Neural cell (in vitro differentiated cells): ENCODE results near the gene ABCC8. TPM values are rescaled to one million over a fixed set of nuclear protein-coding genes. Genes with fewer than 3 reads are reported as not detected.

ENCODE experiments used
- H2AFZ ChIP-seq: fragments of 200-600, 300-800 bp; sonication (generic), shearing (Covaris generic); 2 replicates; pipeline ENCODE4 v1.6.0; 2014; ENCODE audit warnings: low read depth, mild to moderate bottlenecking, antibody characterized with exemption, low read length, moderate library complexity
- H3F3A ChIP-seq: fragments of 200-600 bp; shearing (Covaris generic); 2 replicates; pipeline ENCODE4 v1.6.1; 2016; ENCODE audit warnings: mild to moderate bottlenecking, moderate library complexity, mixed read lengths, antibody characterized with exemption, low read length; ENCODE audit not compliant: insufficient read depth, poor library complexity, severe bottlenecking
- H3K27ac ChIP-seq: fragments of 200-600, 300-800 bp; sonication (generic), shearing (Covaris generic); 2 replicates; pipeline ENCODE4 v1.5.1; 2014; ENCODE audit warnings: mild to moderate bottlenecking, low read length, moderate library complexity
- H3K27me3 ChIP-seq: fragments of 300-800, 200-600 bp; sonication (generic), shearing (Covaris generic); 2 replicates; pipeline ENCODE4 v1.6.0; 2014; ENCODE audit warnings: mild to moderate bottlenecking, low read depth, low read length, moderate library complexity; ENCODE audit not compliant: insufficient read depth
- H3K36me3 ChIP-seq: fragments of 300-800, 200-600 bp; sonication (generic), shearing (Covaris generic); 2 replicates; pipeline ENCODE4 v1.5.1; 2014; ENCODE audit warnings: mild to moderate bottlenecking, antibody characterized with exemption, low read length, moderate library complexity; ENCODE audit not compliant: insufficient read depth
- H3K4me2 ChIP-seq: fragments of 300-800, 200-600 bp; sonication (generic), shearing (Covaris generic); 2 replicates; pipeline ENCODE4 v1.6.0; 2014; ENCODE audit warnings: mild to moderate bottlenecking, low read length
- H3K4me3 ChIP-seq: fragments of 300-800, 200-600 bp; sonication (generic), shearing (Covaris generic); 2 replicates; pipeline ENCODE4 v1.5.1; 2014; ENCODE audit warnings: mild to moderate bottlenecking, low read length, moderate library complexity
- H3K79me2 ChIP-seq: fragments of 200-600 bp; shearing (Covaris generic); replicated peaks from 2 replicates; pipeline ENCODE4 v1.6.0; 2014; ENCODE audit warnings: mild to moderate bottlenecking, low read length, moderate library complexity; ENCODE audit not compliant: insufficient read depth
- H3K9ac ChIP-seq: fragments of 300-800, 200-600 bp; sonication (generic), shearing (Covaris generic); 2 replicates; pipeline ENCODE4 v1.6.1; 2016; ENCODE audit warnings: mild to moderate bottlenecking, low read length, mixed read lengths
- H3K9me2 ChIP-seq: fragments of 200-600 bp; shearing (Covaris generic); 2 replicates; pipeline ENCODE4 v1.6.1; 2016; ENCODE audit warnings: mild to moderate bottlenecking, low read length, mixed read lengths; ENCODE audit not compliant: insufficient read depth
- H3K9me3 ChIP-seq: fragments of 200-600, 300-800 bp; sonication (generic), shearing (Covaris generic); 2 replicates; pipeline ENCODE4 v1.6.1; 2016; ENCODE audit warnings: mild to moderate bottlenecking, mixed run types, low read length, moderate library complexity, mixed read lengths
- H4K20me1 ChIP-seq: fragments of 200-600 bp; shearing (Covaris generic); 2 replicates; pipeline ENCODE4 v1.6.1; 2016; ENCODE audit warnings: mild to moderate bottlenecking, mixed run types; ENCODE audit not compliant: insufficient read depth
- EP300 ChIP-seq: fragments of 450-650 bp; conservative IDR thresholded peaks from 2 replicates; pipeline ENCODE4 v1.6.1; 2014; ENCODE audit warnings: antibody characterized with exemption, mild to moderate bottlenecking, moderate library complexity; ENCODE audit not compliant: poor library complexity, severe bottlenecking
- EZH2 ChIP-seq: fragments of 200-600, 300-800 bp; shearing (Covaris generic), sonication (generic); IDR thresholded peaks from 2 replicates; pipeline ENCODE4 v1.6.1; 2014; ENCODE audit warnings: antibody characterized with exemption, low read length, borderline replicate concordance, mild to moderate bottlenecking; ENCODE audit not compliant: insufficient read depth, poor library complexity, severe bottlenecking
- MXI1 ChIP-seq: fragments of 450-650 bp; conservative IDR thresholded peaks from 2 replicates; pipeline ENCODE4 v1.6.1; 2014; ENCODE audit warnings: antibody characterized with exemption, mild to moderate bottlenecking; ENCODE audit not compliant: poor library complexity, severe bottlenecking
- POLR2AphosphoS5 ChIP-seq: IDR thresholded peaks from 2 replicates; pipeline ENCODE4 v1.6.1; 2012
- RAD21 ChIP-seq: fragments of 450-650 bp; conservative IDR thresholded peaks from 2 replicates; pipeline ENCODE4 v1.6.1; 2014; ENCODE audit warnings: antibody characterized with exemption, mild to moderate bottlenecking, moderate library complexity
- REST ChIP-seq: IDR thresholded peaks from 2 replicates; pipeline ENCODE4 v1.6.1; 2012; ENCODE audit warnings: borderline replicate concordance
- SMC3 ChIP-seq: fragments of 450-650 bp; conservative IDR thresholded peaks from 2 replicates; pipeline ENCODE4 v1.6.1; 2014; ENCODE audit warnings: antibody characterized with exemption, mild to moderate bottlenecking, moderate library complexity; ENCODE audit not compliant: poor library complexity
- TAF1 ChIP-seq: IDR thresholded peaks from 2 replicates; pipeline ENCODE4 v1.6.1; 2012; ENCODE audit warnings: low read depth
- polyA plus RNA-seq: library from polyadenylated mRNA; depleted of rRNA; stranded (reverse); fragments of >200 nt; gene quantifications from 2 replicates; pipeline ENCODE4 v1.2.3, GENCODE V29; 2014
- TF ChIP-seq, protein P1 (sequence below): fragments of 450-650 bp; IDR thresholded peaks from 2 replicates; pipeline ENCODE4 v1.5.1; 2014; ENCODE audit warnings: antibody characterized with exemption, mild to moderate bottlenecking, moderate library complexity; ENCODE audit not compliant: poor library complexity, severe bottlenecking

Gene ABCC8
- polyA plus RNA-seq, 1 donor from 2014 or later: 13.2 TPM

GRCh38 chr11:17517186-17517585 is 40.5 kb upstream of the ABCC8 start:
- H3K36me3 ChIP-seq: no peaks in the 10 kb centered on the region
- TF ChIP-seq EP300 (no peak), REST (no peak), RAD21 (no peak), TAF1 (no peak), SMC3 (no peak), EZH2 (no peak), MXI1 (no peak), POLR2AphosphoS5 (no peak)
- TF ChIP-seq, protein P1, sequence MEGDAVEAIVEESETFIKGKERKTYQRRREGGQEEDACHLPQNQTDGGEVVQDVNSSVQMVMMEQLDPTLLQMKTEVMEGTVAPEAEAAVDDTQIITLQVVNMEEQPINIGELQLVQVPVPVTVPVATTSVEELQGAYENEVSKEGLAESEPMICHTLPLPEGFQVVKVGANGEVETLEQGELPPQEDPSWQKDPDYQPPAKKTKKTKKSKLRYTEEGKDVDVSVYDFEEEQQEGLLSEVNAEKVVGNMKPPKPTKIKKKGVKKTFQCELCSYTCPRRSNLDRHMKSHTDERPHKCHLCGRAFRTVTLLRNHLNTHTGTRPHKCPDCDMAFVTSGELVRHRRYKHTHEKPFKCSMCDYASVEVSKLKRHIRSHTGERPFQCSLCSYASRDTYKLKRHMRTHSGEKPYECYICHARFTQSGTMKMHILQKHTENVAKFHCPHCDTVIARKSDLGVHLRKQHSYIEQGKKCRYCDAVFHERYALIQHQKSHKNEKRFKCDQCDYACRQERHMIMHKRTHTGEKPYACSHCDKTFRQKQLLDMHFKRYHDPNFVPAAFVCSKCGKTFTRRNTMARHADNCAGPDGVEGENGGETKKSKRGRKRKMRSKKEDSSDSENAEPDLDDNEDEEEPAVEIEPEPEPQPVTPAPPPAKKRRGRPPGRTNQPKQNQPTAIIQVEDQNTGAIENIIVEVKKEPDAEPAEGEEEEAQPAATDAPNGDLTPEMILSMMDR: no peak
- H3K27ac ChIP-seq: no peak overlapping the region
- H3K79me2 ChIP-seq: no peaks in the 10 kb centered on the region
- H3K9ac ChIP-seq: no peak overlapping the region
- no peaks in the 10 kb centered on the region for H3K9me2 ChIP-seq
- H4K20me1 ChIP-seq: no peaks in the 10 kb centered on the region
- H3F3A ChIP-seq: no peaks in the 10 kb centered on the region
- no peaks in the 10 kb centered on the region for H3K9me3 ChIP-seq
- no peak overlapping the region for H3K4me3 ChIP-seq
- no peaks in the 10 kb centered on the region for H3K27me3 ChIP-seq
- H2AFZ ChIP-seq: no peak overlapping the region
- H3K4me2 ChIP-seq: no peak overlapping the region

GRCh38 chr11:17516551-17517150 is 40.0 kb upstream of the ABCC8 start:
- Histone ChIP-seq H2AFZ (no peak overlapping the region), H3K4me2 (no peak overlapping the region), H3K27ac (no peak overlapping the region), H3K36me3 (no peaks in the 10 kb centered on the region), H4K20me1 (no peaks in the 10 kb centered on the region), H3K9ac (no peak overlapping the region), H3K27me3 (no peaks in the 10 kb centered on the region), H3K4me3 (no peak overlapping the region), H3K9me3 (no peaks in the 10 kb centered on the region), H3K9me2 (no peaks in the 10 kb centered on the region), H3F3A (no peaks in the 10 kb centered on the region), H3K79me2 (no peaks in the 10 kb centered on the region)
- TF ChIP-seq MXI1 (no peak), SMC3 (no peak), POLR2AphosphoS5 (no peak), EP300 (no peak), TAF1 (no peak), REST (no peak), EZH2 (no peak), RAD21 (no peak)
- TF ChIP-seq, protein P1: no peak
